ENCODE measurements around the gene TMEM170A.
"Not testable (repeated sequence)": the region's sequence is repeated elsewhere in the genome, so short reads cannot be mapped to it uniquely, and the experiment has no call there.

The TMEM170A gene

GRCh38 chr16:75433732-75434413 is 30.6 kb downstream of the TMEM170A start:
- TF ChIP-seq CTCF (IDR thresholded peaks at IDR 0.05; ENCODE audit: low read depth, low read length), result no peak
- DNase-seq (ENCODE audit: extremely low read depth, low read depth), result peak; percentile 82

GRCh38 chr16:75432828-75433731 is 31.4 kb downstream of the TMEM170A start, which contains the start of gene CFDP1:
Gene CFDP1 (minus strand): TSS chr16:75433503. CDS start chr16:75433352, 151 bp downstream.
- peak; percentile 84 for DNase-seq (ENCODE audit: extremely low read depth, low read depth)
- no peak for TF ChIP-seq CTCF (IDR thresholded peaks at IDR 0.05; ENCODE audit: low read depth, low read length)

- DNase-seq (ENCODE audit: extremely low read depth, low read depth), result no peak
- no peak for TF ChIP-seq CTCF (IDR thresholded peaks at IDR 0.05; ENCODE audit: low read depth, low read length)
Measured at GRCh38 chr16:75429621-75430403, 34.7 kb downstream of the TMEM170A start.

- not testable (repeated sequence) for DNase-seq (ENCODE audit: extremely low read depth, low read depth)
Measured at GRCh38 chr16:75426524-75426923, 38.0 kb downstream of the TMEM170A start.

- not testable (repeated sequence) for DNase-seq (ENCODE audit: extremely low read depth, low read depth)
Measured at GRCh38 chr16:75424105-75424762, 40.3 kb downstream of the TMEM170A start.

DNA sequence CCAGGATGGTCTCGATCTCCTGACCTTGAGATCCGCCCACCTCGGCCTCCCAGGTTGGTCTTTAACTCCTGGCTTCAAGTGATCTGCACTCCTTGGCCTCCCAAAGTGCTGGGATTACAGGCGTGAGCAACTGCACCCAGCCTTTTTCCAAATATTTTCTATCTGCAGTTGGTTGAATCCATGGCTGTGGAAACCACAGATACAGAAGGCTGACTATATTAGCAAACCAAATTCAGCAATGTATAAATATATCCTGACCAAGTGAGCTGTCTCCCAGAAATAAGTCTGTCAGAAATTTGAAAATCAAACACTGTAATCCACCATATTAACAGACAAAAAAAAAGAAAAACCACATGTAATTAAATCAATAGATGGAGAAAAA is 40.8 kb downstream of the TMEM170A start:
- TF ChIP-seq CTCF (IDR thresholded peaks at IDR 0.05; ENCODE audit: low read depth, low read length), result no peak
- DNase-seq (ENCODE audit: extremely low read depth, low read depth), result no peak

DNA sequence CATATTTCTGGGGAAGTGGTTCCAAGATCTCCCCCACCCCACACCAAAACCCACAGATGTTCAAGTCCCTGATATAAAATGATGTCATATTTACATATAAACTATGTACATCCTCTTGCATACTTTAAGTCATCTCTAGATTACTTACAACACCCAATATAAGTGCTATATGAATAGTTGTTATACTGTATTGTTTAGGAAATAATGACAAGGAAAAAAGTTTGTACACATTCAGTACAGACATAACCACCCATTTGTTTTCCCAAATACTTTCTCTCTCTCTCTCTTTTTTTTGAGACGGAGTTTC is 42.7 kb downstream of the TMEM170A start:
- no peak for DNase-seq (ENCODE audit: extremely low read depth, low read depth)
- TF ChIP-seq CTCF (IDR thresholded peaks at IDR 0.05; ENCODE audit: low read depth, low read length), result no peak
